ENCODE measurements around the gene AIF1L.

The AIF1L gene

DNA sequence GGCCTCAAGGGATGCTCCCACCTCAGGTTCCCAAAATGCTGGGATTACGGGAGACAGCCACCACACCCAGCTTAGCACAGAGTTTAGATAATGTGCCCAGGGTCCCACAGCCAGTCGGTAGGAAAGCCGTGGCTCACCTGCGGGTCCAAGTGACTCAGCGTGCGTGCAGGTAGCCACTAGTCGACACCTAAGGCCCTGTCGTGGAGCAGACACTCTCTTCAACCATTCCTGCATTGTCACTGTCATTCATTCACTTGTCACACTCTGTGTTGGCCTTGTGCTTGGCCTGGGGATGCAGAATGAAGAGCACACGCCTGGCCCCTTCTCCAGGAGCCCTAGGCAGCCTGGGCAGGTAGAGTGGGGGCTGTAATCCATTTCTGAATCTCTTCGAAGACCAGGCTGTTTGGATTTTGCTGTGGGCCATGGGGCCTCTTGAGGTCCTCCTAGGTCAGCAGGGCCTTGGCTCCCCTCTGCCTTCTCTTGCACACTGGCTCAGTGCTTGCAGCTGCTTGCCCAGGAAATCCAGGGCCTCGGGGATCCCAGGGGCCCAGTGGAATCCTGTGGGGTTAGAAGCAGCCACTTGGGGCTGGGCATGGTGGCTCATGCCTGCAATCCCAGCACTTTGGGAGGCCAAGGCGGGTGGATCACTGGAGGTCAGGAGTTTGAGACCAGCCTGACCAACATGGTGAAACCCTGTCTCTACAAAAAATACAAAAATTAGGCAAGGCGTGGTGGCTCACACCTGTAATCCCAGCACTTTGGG, 6.1 kb upstream of the AIF1L start:
- H3K27ac ChIP-seq, result no peak overlapping the region
- TF ChIP-seq, protein P1, sequence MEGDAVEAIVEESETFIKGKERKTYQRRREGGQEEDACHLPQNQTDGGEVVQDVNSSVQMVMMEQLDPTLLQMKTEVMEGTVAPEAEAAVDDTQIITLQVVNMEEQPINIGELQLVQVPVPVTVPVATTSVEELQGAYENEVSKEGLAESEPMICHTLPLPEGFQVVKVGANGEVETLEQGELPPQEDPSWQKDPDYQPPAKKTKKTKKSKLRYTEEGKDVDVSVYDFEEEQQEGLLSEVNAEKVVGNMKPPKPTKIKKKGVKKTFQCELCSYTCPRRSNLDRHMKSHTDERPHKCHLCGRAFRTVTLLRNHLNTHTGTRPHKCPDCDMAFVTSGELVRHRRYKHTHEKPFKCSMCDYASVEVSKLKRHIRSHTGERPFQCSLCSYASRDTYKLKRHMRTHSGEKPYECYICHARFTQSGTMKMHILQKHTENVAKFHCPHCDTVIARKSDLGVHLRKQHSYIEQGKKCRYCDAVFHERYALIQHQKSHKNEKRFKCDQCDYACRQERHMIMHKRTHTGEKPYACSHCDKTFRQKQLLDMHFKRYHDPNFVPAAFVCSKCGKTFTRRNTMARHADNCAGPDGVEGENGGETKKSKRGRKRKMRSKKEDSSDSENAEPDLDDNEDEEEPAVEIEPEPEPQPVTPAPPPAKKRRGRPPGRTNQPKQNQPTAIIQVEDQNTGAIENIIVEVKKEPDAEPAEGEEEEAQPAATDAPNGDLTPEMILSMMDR (conservative IDR thresholded peaks at IDR 0.05), result no peak

GRCh38 chr9:131091352-131091992, 4.9 kb upstream of the AIF1L start:
- no peak overlapping the region for H3K27ac ChIP-seq
- TF ChIP-seq, protein P1 (conservative IDR thresholded peaks at IDR 0.05), result no peak

DNA sequence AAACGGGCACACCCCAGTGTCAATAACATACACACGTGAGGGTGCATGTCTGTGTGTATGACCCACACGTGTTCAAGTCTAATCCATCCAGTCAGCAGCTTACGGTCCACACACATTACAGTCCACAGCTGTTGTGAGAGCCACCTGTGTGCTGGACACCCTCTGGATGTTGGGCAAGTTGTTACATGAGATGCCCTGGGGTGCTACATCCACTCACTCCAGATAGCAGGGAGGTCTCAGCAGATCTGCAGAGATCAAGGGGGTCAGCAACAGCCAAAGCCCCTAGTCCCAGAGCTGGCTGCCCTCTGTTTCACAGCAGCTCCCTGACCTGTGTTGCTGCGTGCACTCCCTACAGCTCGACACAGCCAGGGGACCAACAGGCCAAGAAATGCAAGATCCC, 4.3 kb upstream of the AIF1L start:
- TF ChIP-seq, protein P1 (conservative IDR thresholded peaks at IDR 0.05), result no peak
- H3K27ac ChIP-seq, result no peak overlapping the region; the same call in 1 of the 2 replicates

- no peak overlapping the region; the same call in 1 of the 2 replicates for H3K27ac ChIP-seq
- TF ChIP-seq, protein P1 (conservative IDR thresholded peaks at IDR 0.05), result no peak
Observed at GRCh38 chr9:131092548-131093440, 3.5 kb upstream of the AIF1L start.

DNA sequence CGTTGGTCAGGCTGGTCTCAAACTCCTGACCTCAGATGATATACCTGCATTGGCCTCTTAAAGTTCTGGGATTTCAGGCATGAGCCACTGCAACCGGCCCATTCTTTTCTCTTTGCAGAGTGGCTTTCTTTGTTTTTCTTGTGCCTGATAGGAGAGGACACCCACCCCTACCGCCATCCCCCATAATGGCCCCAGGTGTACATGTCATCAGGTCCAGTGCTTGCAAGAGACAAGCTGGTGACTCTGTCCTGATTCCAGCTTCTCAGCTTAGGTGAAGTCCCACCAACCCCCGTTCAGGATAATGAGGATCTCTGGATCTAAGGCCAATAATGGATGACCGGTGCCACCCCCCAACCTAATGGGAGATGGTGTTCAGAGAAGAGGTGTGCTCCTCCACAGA, 2.3 kb upstream of the AIF1L start:
- TF ChIP-seq, protein P1 (conservative IDR thresholded peaks at IDR 0.05), result no peak
- H3K27ac ChIP-seq, result no peak overlapping the region

DNA sequence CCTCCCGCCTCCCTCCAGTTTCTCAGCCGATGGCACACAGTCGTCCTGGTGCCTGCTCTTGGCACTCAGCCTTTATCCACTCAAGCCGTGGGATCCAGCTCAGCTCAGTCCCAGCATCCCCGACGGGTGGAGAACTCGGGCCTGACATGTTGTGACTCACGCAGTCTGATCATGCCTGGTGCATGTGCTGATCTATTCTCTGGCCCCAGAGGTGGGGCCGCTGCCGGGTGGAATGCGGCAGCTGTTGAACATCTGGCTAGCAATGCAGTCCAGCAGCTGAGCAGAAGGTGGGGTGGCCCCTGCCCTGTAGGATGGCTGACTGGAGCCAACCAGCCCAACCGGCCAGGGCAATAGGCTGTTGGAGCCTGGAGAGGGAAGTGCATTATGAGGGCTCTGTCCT, 1.7 kb upstream of the AIF1L start:
- no peak overlapping the region for H3K27ac ChIP-seq
- TF ChIP-seq, protein P1 (conservative IDR thresholded peaks at IDR 0.05), result no peak

Data from VCaP (cell line).